Esophagus muscularis mucosa (tissue), 4 donors: ENCODE data around the gene TLK2.
"Not testable (repeated sequence)": the region's sequence is repeated elsewhere in the genome, so short reads cannot be mapped to it uniquely, and the experiment has no call there.

ENCODE experiments used
- EP300 ChIP-seq: sonication (generic); formaldehyde crosslinking; IDR thresholded peaks from one replicate; pipeline ENCODE4 v1.6.1; 2017; ENCODE audit warnings: antibody characterized with exemption
- POLR2A ChIP-seq: fragments of 450-650 bp; IDR thresholded peaks from one replicate; pipeline ENCODE4 v1.6.1; 2017; ENCODE audit warnings: antibody characterized with exemption, moderate library complexity, mild to moderate bottlenecking, low read depth
- TF ChIP-seq, protein P1 (sequence below), 3 experiments: fragments of 200-600 bp in 2 of 3; fragments of 450-650 bp in 1 of 3; sonication (generic) in 2 of 3; IDR thresholded peaks; one replicate each; pipeline ENCODE4 v1.5.1; 2017 to 2019; ENCODE audit warnings: antibody characterized with exemption in 3 of 3, mild to moderate bottlenecking in 2 of 3, moderate library complexity in 1 of 3

DNA sequence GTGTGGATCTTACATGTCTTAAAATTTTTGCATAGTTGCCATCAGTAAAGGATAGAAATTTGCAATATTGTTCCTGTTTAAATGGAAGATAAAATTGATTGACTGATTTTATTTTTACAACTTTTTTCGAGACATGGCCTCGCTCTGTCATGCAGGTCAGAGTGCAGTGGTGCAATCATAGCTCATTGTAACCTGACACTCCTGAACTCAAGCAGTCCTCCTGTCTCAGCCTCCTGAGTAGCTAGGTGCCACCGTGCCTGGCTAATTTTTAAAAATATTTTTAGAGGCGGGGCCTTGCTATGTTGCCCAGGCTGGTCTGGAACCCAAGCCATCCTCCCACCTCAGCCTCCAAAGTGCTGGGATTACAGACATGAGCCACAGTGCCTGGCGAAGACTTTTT, 42.7 kb downstream of the TLK2 start:
- TF ChIP-seq, protein P1, sequence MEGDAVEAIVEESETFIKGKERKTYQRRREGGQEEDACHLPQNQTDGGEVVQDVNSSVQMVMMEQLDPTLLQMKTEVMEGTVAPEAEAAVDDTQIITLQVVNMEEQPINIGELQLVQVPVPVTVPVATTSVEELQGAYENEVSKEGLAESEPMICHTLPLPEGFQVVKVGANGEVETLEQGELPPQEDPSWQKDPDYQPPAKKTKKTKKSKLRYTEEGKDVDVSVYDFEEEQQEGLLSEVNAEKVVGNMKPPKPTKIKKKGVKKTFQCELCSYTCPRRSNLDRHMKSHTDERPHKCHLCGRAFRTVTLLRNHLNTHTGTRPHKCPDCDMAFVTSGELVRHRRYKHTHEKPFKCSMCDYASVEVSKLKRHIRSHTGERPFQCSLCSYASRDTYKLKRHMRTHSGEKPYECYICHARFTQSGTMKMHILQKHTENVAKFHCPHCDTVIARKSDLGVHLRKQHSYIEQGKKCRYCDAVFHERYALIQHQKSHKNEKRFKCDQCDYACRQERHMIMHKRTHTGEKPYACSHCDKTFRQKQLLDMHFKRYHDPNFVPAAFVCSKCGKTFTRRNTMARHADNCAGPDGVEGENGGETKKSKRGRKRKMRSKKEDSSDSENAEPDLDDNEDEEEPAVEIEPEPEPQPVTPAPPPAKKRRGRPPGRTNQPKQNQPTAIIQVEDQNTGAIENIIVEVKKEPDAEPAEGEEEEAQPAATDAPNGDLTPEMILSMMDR (IDR thresholded peaks at IDR 0.05), result not testable (repeated sequence)
- TF ChIP-seq POLR2A, EP300: not testable (repeated sequence)
